HEK293T (cell line): ENCODE data around the gene PRRC2B.

Source experiments
- ARNT ChIP-seq: fragments of 450-650 bp; IDR thresholded peaks from 2 replicates; pipeline ENCODE4 v1.6.1; 2017; ENCODE audit warnings: mild to moderate bottlenecking
- BHLHE40 ChIP-seq: fragments of 450-650 bp; IDR thresholded peaks from 2 replicates; pipeline ENCODE4 v1.6.1; 2016; ENCODE audit warnings: mild to moderate bottlenecking, moderate library complexity, borderline replicate concordance
- CTBP1 ChIP-seq: fragments of 450-650 bp; IDR thresholded peaks from 2 replicates; pipeline ENCODE4 v1.6.1; 2016; ENCODE audit warnings: borderline replicate concordance
- SP1 ChIP-seq: fragments of 450-650 bp; IDR thresholded peaks from 2 replicates; pipeline ENCODE4 v1.6.1; 2017
- ZNF384 ChIP-seq: fragments of 450-650 bp; IDR thresholded peaks from 2 replicates; pipeline ENCODE4 v1.6.1; 2016

GRCh38 chr9:131398204-131398603, 4.3 kb downstream of the PRRC2B start:
- no peak for TF ChIP-seq SP1
- no peak for TF ChIP-seq ARNT
- TF ChIP-seq BHLHE40, result no peak
- TF ChIP-seq ZNF384, result no peak
- no peak for TF ChIP-seq CTBP1
